GM23338 (cell line): ENCODE measurements around the gene HPCA. TPM values are rescaled to one million over a fixed set of nuclear protein-coding genes. Genes with fewer than 3 reads are reported as not detected.

ENCODE experiments used
- ATAC-seq: fragments of 200-7000 bp; cut with Tn5 transposase; 3 replicates; pipeline ENCODE4 v1.9.1; 2020
- DNase-seq: peaks from one replicate; pipeline ENCODE4 v3.0.0-alpha.2; 2015; ENCODE audit warnings: low spot score
- H2AFZ ChIP-seq: fragments of 200-600 bp; sonication (generic); 2 replicates; pipeline ENCODE4 v1.8.0; 2016; ENCODE audit warnings: antibody characterized with exemption, mild to moderate bottlenecking, moderate library complexity
- H3F3A ChIP-seq: fragments of 200-600 bp; sonication (generic); replicated peaks from 2 replicates; pipeline ENCODE4 v1.8.0; 2017; ENCODE audit warnings: antibody characterized with exemption, mixed run types, low read depth
- H3K27ac ChIP-seq: fragments of 200-600 bp; sonication (generic); 2 replicates; pipeline ENCODE4 v1.6.1; 2016; ENCODE audit warnings: low read depth
- H3K27me3 ChIP-seq: fragments of 200-600 bp; sonication (generic); 2 replicates; pipeline ENCODE4 v1.8.0; 2016; ENCODE audit warnings: mild to moderate bottlenecking, mixed run types, moderate library complexity; ENCODE audit not compliant: insufficient read depth
- H3K36me3 ChIP-seq: fragments of 200-600 bp; sonication (generic); 2 replicates; pipeline ENCODE4 v1.8.0; 2016; ENCODE audit warnings: mild to moderate bottlenecking; ENCODE audit not compliant: insufficient read depth
- H3K4me1 ChIP-seq: fragments of 200-600 bp; sonication (generic); 2 replicates; pipeline ENCODE4 v1.8.0; 2016; ENCODE audit warnings: mild to moderate bottlenecking, moderate library complexity; ENCODE audit not compliant: insufficient read depth
- H3K4me2 ChIP-seq: fragments of 200-600 bp; sonication (generic); 2 replicates; pipeline ENCODE4 v1.7.1; 2017; ENCODE audit warnings: mixed run types
- H3K4me3 ChIP-seq: fragments of 200-600 bp; sonication (generic); 2 replicates; pipeline ENCODE4 v1.6.1; 2016; ENCODE audit warnings: mixed run types
- H3K79me2 ChIP-seq: fragments of 200-600 bp; sonication (generic); replicated peaks from 2 replicates; pipeline ENCODE4 v1.8.0; 2017; ENCODE audit warnings: mild to moderate bottlenecking; ENCODE audit not compliant: insufficient read depth
- H3K9me2 ChIP-seq: fragments of 200-600 bp; sonication (generic); 2 replicates; pipeline ENCODE4 v1.8.0; 2017; ENCODE audit not compliant: insufficient read depth
- H4K20me1 ChIP-seq: fragments of 200-600 bp; sonication (generic); replicated peaks from 2 replicates; pipeline ENCODE4 v1.8.0; 2017; ENCODE audit warnings: mild to moderate bottlenecking; ENCODE audit not compliant: insufficient read depth
- H3K27ac Mint-ChIP-seq: 2 replicates; pipeline ENCODE4 v1.8.0; 2020; ENCODE audit warnings: inconsistent platforms, mild to moderate bottlenecking, moderate library complexity, mixed read lengths
- H3K27me3 Mint-ChIP-seq: 3 replicates; pipeline ENCODE4 v1.8.0; 2022; ENCODE audit warnings: low read depth, mild to moderate bottlenecking, moderate library complexity, mixed read lengths, inconsistent platforms; ENCODE audit not compliant: insufficient read depth, poor library complexity
- H3K36me3 Mint-ChIP-seq: 3 replicates; pipeline ENCODE4 v1.8.0; 2021; ENCODE audit warnings: low read depth, mild to moderate bottlenecking, inconsistent platforms, moderate library complexity, mixed read lengths
- H3K4me1 Mint-ChIP-seq: 3 replicates; pipeline ENCODE4 v1.8.0; 2020; ENCODE audit warnings: mild to moderate bottlenecking, inconsistent platforms, mixed read lengths
- H3K4me3 Mint-ChIP-seq: 3 replicates; pipeline ENCODE4 v1.8.0; 2021; ENCODE audit warnings: moderate library complexity, mild to moderate bottlenecking, inconsistent platforms, mixed read lengths
- H3K9me3 Mint-ChIP-seq: 3 replicates; pipeline ENCODE4 v1.8.0; 2020; ENCODE audit warnings: moderate library complexity, mild to moderate bottlenecking, inconsistent platforms, mixed read lengths
- CREB1 ChIP-seq: fragments of 250-450 bp; sonication (Bioruptor Pico); IDR thresholded peaks from 2 replicates; pipeline ENCODE4 v1.5.0; 2020; ENCODE audit warnings: low read depth, mild to moderate bottlenecking, moderate library complexity
- ETS1 ChIP-seq: IDR thresholded peaks from 2 replicates; pipeline ENCODE4 v1.6.1; 2016; ENCODE audit warnings: antibody characterized with exemption
- EZH2 ChIP-seq: fragments of 200-600 bp; sonication (generic); IDR thresholded peaks from one replicate; pipeline ENCODE4 v1.8.0; 2017; ENCODE audit warnings: antibody characterized with exemption, mild to moderate bottlenecking, low read depth; ENCODE audit not compliant: unreplicated experiment
- EZH2phosphoT487 ChIP-seq: fragments of 200-600 bp; sonication (generic); IDR thresholded peaks from one replicate; pipeline ENCODE4 v1.8.1; 2018; ENCODE audit warnings: antibody characterized with exemption; ENCODE audit not compliant: unreplicated experiment
- JUNB ChIP-seq: IDR thresholded peaks from one replicate; pipeline ENCODE4 v1.6.1; 2016; ENCODE audit warnings: antibody characterized with exemption; ENCODE audit not compliant: unreplicated experiment
- NANOG ChIP-seq: IDR thresholded peaks from 2 replicates; pipeline ENCODE4 v1.6.1; 2016; ENCODE audit warnings: antibody characterized with exemption, borderline replicate concordance
- POLR2AphosphoS5 ChIP-seq: IDR thresholded peaks from 2 replicates; pipeline ENCODE4 v1.6.1; 2016; ENCODE audit warnings: antibody characterized with exemption, low read depth
- STAT1 ChIP-seq: IDR thresholded peaks from one replicate; pipeline ENCODE4 v1.6.1; 2016; ENCODE audit warnings: antibody characterized with exemption; ENCODE audit not compliant: unreplicated experiment
- ZNF114 ChIP-seq: fragments of 250-450 bp; sonication (Bioruptor Pico); IDR thresholded peaks from 2 replicates; pipeline ENCODE4 v1.5.0; 2020; ENCODE audit warnings: mild to moderate bottlenecking, moderate library complexity
- ZNF331 ChIP-seq: fragments of 250-450 bp; sonication (Bioruptor Pico); IDR thresholded peaks from 2 replicates; pipeline ENCODE4 v1.5.0; 2020; ENCODE audit warnings: low read depth, mild to moderate bottlenecking, moderate library complexity
- polyA plus RNA-seq: library from polyadenylated mRNA; unstranded; fragments of >200 nt; fragmentation: Nextera tagmentation; extraction: Ambion mirVana; gene quantifications from 2 replicates; pipeline ENCODE4 v1.2.1, GENCODE V29; 2016
- total RNA-seq: library from RNA; depleted of rRNA; stranded (reverse); fragments of >200 nt; shearing (Covaris generic); gene quantifications from 2 replicates; pipeline ENCODE4 v1.2.3, GENCODE V29; 2014
- TF ChIP-seq, protein P1 (sequence below), 2 experiments: fragments of 200-600 bp in 1 of 2; sonication (generic) in 1 of 2; conservative IDR thresholded peaks; 2 replicates each; pipeline versions ENCODE4 v1.5.1 to v1.6.1; 2016 to 2017; ENCODE audit warnings: antibody characterized with exemption in 2 of 2, low read depth in 2 of 2, mild to moderate bottlenecking in 2 of 2, moderate library complexity in 1 of 2
- TF ChIP-seq, protein P2 (sequence below): IDR thresholded peaks from one replicate; pipeline ENCODE4 v1.6.1; 2018; ENCODE audit warnings: antibody characterized with exemption; ENCODE audit not compliant: unreplicated experiment
- TF ChIP-seq, protein P3 (sequence below): fragments of 250-450 bp; sonication (Bioruptor Pico); IDR thresholded peaks from 2 replicates; pipeline ENCODE4 v1.5.0; 2020; ENCODE audit warnings: mild to moderate bottlenecking, moderate library complexity

HPCA gene
- total and polyA plus RNA-seq, 2 experiments from 2014 or later: 0.35 to 0.82 TPM

GRCh38 chr1:32928715-32929114, 42.4 kb downstream of the HPCA start:
- H3K4me3 Mint-ChIP-seq: no peak overlapping the region
- H2AFZ ChIP-seq: no peak overlapping the region
- peaks cover 3% of the 10 kb centered on the region; the same call in 1 of the 2 replicates for H3F3A ChIP-seq
- H3K27me3 Mint-ChIP-seq: peaks cover 37% of the 10 kb centered on the region
- peaks cover 13% of the 10 kb centered on the region for H3K4me1 ChIP-seq
- no peaks in the 10 kb centered on the region for H3K9me2 ChIP-seq
- no peaks in the 10 kb centered on the region for H3K79me2 ChIP-seq
- no peak for TF ChIP-seq ETS1
- TF ChIP-seq NANOG: no peak
- no peak for TF ChIP-seq JUNB
- TF ChIP-seq ZNF114 (CRISPR knock-in tag): no peak
- TF ChIP-seq, protein P1, sequence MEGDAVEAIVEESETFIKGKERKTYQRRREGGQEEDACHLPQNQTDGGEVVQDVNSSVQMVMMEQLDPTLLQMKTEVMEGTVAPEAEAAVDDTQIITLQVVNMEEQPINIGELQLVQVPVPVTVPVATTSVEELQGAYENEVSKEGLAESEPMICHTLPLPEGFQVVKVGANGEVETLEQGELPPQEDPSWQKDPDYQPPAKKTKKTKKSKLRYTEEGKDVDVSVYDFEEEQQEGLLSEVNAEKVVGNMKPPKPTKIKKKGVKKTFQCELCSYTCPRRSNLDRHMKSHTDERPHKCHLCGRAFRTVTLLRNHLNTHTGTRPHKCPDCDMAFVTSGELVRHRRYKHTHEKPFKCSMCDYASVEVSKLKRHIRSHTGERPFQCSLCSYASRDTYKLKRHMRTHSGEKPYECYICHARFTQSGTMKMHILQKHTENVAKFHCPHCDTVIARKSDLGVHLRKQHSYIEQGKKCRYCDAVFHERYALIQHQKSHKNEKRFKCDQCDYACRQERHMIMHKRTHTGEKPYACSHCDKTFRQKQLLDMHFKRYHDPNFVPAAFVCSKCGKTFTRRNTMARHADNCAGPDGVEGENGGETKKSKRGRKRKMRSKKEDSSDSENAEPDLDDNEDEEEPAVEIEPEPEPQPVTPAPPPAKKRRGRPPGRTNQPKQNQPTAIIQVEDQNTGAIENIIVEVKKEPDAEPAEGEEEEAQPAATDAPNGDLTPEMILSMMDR (conservative IDR thresholded peaks at IDR 0.05; ENCODE audit: low read depth in 2 of 2): no peak
- TF ChIP-seq STAT1: no peak
- no peak for TF ChIP-seq EZH2
- TF ChIP-seq CREB1 (CRISPR knock-in tag): no peak
- TF ChIP-seq EZH2phosphoT487: no peak
- no peak for TF ChIP-seq ZNF331 (CRISPR knock-in tag)
- no peak for TF ChIP-seq POLR2AphosphoS5
- TF ChIP-seq, protein P2, sequence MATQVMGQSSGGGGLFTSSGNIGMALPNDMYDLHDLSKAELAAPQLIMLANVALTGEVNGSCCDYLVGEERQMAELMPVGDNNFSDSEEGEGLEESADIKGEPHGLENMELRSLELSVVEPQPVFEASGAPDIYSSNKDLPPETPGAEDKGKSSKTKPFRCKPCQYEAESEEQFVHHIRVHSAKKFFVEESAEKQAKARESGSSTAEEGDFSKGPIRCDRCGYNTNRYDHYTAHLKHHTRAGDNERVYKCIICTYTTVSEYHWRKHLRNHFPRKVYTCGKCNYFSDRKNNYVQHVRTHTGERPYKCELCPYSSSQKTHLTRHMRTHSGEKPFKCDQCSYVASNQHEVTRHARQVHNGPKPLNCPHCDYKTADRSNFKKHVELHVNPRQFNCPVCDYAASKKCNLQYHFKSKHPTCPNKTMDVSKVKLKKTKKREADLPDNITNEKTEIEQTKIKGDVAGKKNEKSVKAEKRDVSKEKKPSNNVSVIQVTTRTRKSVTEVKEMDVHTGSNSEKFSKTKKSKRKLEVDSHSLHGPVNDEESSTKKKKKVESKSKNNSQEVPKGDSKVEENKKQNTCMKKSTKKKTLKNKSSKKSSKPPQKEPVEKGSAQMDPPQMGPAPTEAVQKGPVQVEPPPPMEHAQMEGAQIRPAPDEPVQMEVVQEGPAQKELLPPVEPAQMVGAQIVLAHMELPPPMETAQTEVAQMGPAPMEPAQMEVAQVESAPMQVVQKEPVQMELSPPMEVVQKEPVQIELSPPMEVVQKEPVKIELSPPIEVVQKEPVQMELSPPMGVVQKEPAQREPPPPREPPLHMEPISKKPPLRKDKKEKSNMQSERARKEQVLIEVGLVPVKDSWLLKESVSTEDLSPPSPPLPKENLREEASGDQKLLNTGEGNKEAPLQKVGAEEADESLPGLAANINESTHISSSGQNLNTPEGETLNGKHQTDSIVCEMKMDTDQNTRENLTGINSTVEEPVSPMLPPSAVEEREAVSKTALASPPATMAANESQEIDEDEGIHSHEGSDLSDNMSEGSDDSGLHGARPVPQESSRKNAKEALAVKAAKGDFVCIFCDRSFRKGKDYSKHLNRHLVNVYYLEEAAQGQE: no peak
- TF ChIP-seq, protein P3, sequence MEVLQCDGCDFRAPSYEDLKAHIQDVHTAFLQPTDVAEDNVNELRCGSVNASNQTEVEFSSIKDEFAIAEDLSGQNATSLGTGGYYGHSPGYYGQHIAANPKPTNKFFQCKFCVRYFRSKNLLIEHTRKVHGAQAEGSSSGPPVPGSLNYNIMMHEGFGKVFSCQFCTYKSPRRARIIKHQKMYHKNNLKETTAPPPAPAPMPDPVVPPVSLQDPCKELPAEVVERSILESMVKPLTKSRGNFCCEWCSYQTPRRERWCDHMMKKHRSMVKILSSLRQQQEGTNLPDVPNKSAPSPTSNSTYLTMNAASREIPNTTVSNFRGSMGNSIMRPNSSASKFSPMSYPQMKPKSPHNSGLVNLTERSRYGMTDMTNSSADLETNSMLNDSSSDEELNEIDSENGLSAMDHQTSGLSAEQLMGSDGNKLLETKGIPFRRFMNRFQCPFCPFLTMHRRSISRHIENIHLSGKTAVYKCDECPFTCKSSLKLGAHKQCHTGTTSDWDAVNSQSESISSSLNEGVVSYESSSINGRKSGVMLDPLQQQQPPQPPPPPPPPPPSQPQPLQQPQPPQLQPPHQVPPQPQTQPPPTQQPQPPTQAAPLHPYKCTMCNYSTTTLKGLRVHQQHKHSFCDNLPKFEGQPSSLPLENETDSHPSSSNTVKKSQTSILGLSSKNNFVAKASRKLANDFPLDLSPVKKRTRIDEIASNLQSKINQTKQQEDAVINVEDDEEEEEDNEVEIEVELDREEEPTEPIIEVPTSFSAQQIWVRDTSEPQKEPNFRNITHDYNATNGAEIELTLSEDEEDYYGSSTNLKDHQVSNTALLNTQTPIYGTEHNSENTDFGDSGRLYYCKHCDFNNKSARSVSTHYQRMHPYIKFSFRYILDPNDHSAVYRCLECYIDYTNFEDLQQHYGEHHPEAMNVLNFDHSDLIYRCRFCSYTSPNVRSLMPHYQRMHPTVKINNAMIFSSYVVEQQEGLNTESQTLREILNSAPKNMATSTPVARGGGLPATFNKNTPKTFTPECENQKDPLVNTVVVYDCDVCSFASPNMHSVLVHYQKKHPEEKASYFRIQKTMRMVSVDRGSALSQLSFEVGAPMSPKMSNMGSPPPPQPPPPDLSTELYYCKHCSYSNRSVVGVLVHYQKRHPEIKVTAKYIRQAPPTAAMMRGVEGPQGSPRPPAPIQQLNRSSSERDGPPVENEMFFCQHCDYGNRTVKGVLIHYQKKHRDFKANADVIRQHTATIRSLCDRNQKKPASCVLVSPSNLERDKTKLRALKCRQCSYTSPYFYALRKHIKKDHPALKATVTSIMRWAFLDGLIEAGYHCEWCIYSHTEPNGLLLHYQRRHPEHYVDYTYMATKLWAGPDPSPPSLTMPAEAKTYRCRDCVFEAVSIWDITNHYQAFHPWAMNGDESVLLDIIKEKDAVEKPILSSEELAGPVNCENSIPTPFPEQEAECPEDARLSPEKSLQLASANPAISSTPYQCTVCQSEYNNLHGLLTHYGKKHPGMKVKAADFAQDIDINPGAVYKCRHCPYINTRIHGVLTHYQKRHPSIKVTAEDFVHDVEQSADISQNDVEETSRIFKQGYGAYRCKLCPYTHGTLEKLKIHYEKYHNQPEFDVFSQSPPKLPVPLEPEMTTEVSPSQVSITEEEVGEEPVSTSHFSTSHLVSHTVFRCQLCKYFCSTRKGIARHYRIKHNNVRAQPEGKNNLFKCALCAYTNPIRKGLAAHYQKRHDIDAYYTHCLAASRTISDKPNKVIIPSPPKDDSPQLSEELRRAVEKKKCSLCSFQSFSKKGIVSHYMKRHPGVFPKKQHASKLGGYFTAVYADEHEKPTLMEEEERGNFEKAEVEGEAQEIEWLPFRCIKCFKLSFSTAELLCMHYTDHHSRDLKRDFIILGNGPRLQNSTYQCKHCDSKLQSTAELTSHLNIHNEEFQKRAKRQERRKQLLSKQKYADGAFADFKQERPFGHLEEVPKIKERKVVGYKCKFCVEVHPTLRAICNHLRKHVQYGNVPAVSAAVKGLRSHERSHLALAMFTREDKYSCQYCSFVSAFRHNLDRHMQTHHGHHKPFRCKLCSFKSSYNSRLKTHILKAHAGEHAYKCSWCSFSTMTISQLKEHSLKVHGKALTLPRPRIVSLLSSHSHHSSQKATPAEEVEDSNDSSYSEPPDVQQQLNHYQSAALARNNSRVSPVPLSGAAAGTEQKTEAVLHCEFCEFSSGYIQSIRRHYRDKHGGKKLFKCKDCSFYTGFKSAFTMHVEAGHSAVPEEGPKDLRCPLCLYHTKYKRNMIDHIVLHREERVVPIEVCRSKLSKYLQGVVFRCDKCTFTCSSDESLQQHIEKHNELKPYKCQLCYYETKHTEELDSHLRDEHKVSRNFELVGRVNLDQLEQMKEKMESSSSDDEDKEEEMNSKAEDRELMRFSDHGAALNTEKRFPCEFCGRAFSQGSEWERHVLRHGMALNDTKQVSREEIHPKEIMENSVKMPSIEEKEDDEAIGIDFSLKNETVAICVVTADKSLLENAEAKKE (CRISPR knock-in tag): no peak
- no peak overlapping the region for H3K4me3 ChIP-seq
- H3K27ac Mint-ChIP-seq: no peak overlapping the region
- H3K36me3 ChIP-seq: no peaks in the 10 kb centered on the region
- ATAC-seq (no peak), DNase-seq (no peak)
- H3K36me3 Mint-ChIP-seq: no peaks in the 10 kb centered on the region; the same call in 2 of the 3 replicates
- H3K9me3 Mint-ChIP-seq: peaks cover 7% of the 10 kb centered on the region; the same call in 2 of the 3 replicates
- peaks cover 15% of the 10 kb centered on the region for H3K4me1 Mint-ChIP-seq
- H4K20me1 ChIP-seq: 0 out of 2 replicates have a peak, but pooled peaks cover 4% of the 10 kb centered on the region
- H3K27ac ChIP-seq: no peak overlapping the region
- no peak overlapping the region for H3K4me2 ChIP-seq
- peaks cover 65% of the 10 kb centered on the region for H3K27me3 ChIP-seq
